ENCODE results near the gene ZHX3.

GRCh38 chr20:41173161-41173721 is 144.3 kb downstream of the ZHX3 start:
- TF ChIP-seq CTCF (IDR thresholded peaks at IDR 0.05; ENCODE audit: insufficient read depth, low read length) = peak; percentile 90
- no peak for TF ChIP-seq POLR2AphosphoS5 (IDR thresholded peaks at IDR 0.05; ENCODE audit: low read depth)
